NCI-H345 (cell line): ENCODE measurements around the gene GRK5.
A peak's percentile ranks its signal among the peaks of the same experiment; 100 is the strongest.

Experiments
- DNase-seq: peaks from one replicate; lab custom pipeline; 2025; lab: John Stamatoyannopoulos, UW

GRK5 gene

GRCh38 chr10:119483839-119484238 is 276.5 kb downstream of the GRK5 start:
- DNase-seq = no peak

DNA sequence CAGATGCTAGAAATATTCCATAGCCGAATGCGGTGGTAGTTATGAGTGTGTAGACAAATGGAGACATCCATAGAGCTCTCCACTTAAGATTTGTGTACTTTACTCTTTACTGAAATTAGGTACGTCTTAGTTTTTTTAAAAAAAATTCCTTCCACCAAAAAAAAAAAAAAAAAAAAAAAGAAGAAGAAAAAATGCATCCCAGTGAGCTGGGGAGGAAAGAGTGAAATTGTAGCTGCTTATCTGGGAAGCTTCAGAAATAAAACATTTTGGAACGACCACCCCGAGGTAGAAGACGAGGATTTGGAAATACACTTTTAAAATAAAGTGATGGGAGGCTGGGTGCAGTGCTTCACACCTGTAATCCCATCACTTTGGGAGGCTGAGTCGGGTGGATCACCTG is 281.3 kb downstream of the GRK5 start:
- DNase-seq = no peak

- no peak for DNase-seq
Observed at GRCh38 chr10:119489991-119490326, 282.6 kb downstream of the GRK5 start.

GRCh38 chr10:119491966-119492757 is 284.8 kb downstream of the GRK5 start:
- DNase-seq = no peak

GRCh38 chr10:119493155-119493554 is 285.8 kb downstream of the GRK5 start:
- no peak for DNase-seq

GRCh38 chr10:119494236-119495020 is 287.1 kb downstream of the GRK5 start:
- DNase-seq = peak; percentile 82

- DNase-seq = no peak
Observed at GRCh38 chr10:119495021-119495505, 287.7 kb downstream of the GRK5 start.

- no peak for DNase-seq
Observed at GRCh38 chr10:119495545-119495944, 288.2 kb downstream of the GRK5 start.

- DNase-seq = no peak
Observed at GRCh38 chr10:119496273-119496672, 288.9 kb downstream of the GRK5 start.

DNA sequence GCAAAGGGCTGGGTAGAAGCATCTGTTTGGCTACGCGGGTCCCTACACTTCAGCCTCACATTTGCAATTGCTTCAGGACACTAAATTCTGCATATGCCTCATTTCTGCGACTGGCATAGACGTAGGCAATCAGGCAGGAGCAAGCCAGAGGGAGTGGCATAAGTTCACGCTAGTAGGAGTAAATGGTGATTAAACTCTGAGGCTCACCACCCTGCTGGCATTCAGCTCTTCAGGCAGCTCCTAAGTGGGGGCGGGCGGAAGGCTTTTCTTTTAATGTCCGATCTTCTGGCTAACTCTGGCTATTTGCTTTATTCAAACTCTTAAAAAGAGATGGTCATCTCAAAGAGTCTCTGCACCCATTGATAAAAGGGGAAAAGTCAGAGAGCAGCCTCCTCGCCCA is 289.9 kb downstream of the GRK5 start:
- no peak for DNase-seq

DNA sequence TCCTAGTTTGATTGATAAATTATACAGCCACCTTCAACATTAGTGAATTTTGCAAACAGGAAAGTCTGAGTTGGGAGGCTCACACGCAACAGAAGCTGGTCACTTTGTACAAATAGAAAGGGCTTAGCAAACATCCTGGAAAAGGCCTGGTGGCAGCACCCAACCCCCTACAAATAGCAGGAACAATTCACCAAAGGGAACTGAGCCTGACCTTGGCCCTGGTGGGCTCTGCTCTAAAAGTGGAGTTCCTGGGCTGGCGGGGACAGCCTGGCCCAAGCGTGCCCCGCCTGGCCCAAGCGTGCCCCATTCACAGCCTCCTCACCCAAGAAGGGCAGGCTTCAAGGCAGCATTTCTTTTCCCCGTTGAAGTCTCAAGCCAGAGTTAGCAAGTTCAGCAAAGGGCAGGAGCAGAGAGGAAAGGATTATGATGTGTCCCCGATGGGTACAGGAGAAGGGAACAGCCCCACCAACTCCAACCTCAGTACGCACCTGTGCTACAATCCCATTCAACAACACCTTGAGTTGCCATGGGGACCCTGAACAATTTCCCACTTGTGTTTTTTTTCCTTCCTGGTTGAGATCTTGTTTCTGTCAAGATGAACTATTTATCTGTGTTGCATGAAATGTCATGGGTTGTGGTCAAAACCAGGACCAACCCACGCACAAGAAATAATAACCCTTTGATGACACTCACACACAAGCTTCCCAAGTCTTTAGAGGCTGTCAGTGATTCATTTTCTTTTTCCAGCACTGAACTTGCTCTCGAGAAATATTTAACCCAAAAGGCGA is 291.7 kb downstream of the GRK5 start:
- no peak for DNase-seq

- no peak for DNase-seq
Observed at GRCh38 chr10:119499677-119500002, 292.3 kb downstream of the GRK5 start.

DNA sequence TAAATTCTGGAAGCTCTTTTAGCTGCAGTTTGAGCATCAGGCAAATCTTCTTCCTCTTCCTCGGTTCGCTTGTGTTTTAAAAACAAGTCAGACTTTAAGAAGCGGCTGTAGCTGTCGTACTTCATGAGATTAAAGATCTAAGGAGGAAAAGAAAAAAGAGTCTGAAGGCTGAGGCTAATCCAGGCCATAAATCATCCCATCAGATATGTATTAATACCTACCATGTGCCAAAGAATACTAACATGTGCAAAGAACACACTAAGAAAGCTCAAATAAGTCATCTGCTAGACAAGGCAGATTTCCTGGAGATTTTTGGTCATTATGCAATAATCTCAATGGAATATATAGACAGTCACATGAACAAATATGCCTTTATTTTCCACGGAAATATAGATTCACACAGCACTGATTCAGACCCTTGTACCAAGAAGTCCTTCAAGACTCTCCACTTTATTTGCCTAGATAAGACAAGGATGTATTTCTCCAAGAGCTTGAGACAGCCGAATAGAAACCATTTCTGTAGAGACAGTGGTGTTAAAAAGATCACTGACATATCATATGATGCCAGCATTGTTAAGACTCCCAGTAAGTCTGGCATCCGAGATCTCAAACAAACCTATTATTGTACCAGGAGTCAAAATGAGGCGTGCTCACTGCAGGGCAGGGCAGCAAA is 292.9 kb downstream of the GRK5 start:
- DNase-seq = no peak

DNA sequence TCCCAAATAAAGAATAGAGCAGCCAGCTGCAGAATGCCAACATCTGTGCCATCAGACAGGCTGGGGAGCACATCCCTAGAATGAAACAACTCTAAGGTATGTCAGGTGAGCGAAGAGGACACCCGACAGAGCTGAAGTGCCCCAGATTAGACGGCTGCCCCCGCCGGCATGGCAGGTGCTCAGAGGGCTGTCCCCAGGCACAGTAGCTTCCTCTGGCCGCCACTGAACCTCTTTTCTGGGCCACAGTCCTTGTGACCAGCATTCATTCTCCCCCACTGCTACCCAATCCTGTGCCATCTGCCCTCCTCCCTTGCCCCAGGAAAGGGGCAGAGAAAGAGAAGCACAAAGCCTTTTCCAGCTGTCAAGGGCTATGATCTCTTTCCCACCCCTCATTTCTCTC is 293.4 kb downstream of the GRK5 start:
- DNase-seq = no peak

- DNase-seq = no peak
Observed at GRCh38 chr10:119501690-119502089, 294.3 kb downstream of the GRK5 start.

GRCh38 chr10:119502209-119502608 is 294.8 kb downstream of the GRK5 start:
- DNase-seq = no peak

- DNase-seq = no peak
Observed at GRCh38 chr10:119502618-119503155, 295.3 kb downstream of the GRK5 start.

DNA sequence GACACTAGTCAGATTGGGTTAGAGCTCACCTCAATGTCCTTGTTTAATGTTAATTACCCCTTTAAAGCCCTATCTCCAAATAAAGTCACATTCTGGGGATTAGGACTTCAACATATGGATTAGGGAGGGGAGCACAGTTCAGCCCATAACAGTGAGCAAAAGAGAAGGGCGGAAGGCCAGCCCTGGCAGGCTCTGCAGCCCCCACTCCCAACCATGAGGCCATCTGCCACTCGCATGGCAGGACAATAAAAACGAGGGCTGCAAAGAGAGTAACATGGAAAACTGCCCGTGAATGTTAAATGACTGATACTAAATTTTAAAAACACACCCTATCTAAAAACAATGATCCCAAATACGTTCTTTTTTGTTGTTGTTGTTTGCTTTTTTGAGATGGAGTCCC is 296.4 kb downstream of the GRK5 start:
- DNase-seq = no peak

DNA sequence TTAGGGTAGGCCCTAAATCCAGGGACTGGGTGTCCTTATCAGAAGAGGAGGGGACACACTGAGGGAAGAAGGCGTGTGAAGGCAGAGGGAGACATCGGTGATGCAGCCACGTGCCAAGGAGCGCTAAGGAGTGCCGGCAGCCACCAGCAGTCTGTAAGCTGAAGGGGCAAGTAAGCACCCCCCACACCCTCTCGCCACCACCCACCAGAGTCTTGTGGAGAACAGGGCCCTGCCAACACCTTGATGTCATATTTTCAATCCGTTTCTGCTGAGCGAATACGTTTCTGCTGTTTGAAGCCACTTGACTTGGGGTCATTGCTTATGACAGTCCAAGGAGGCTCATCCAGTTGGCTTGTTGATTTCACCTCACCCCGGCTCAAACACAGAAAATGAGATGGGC is 297.3 kb downstream of the GRK5 start:
- no peak for DNase-seq

DNA sequence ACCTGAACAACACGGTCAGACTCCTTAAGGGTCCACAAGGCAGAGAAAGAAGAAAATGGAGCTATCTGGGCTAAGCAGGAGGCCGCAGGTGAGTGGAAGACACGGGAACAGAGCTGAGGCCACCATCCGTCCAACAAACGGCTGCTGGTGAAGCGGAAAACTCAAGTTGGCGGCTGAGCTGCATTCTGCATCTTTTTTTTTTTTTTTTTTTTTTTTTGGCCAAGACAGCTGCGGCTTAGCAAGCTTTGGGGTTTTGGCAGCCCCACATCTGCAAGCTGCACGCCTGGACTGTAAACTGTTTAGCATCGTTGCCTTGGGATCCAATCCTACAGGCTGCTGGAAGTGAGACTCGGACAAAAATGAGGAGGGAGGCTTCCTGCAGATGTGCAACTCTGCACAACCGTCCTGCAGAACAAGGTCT is 297.8 kb downstream of the GRK5 start:
- no peak for DNase-seq
